H9 (cell line): ENCODE data around the gene RUNDC3A. TPM values are rescaled to one million over a fixed set of nuclear protein-coding genes. Genes with fewer than 3 reads are reported as not detected.

Experiments
- DNase-seq: peaks from one replicate; pipeline ENCODE4 v3.0.0-alpha.2; 2017
- H2AFZ ChIP-seq: one replicate; pipeline ENCODE4 v1.6.1; 2013; ENCODE audit warnings: mild to moderate bottlenecking, low read length, control low read depth, moderate library complexity
- H2AK5ac ChIP-seq: 2 replicates; pipeline ENCODE4 v1.6.1; 2013; ENCODE audit warnings: low read length, control low read depth, mixed read lengths; ENCODE audit not compliant: insufficient read length
- H2BK120ac ChIP-seq: one replicate; pipeline ENCODE4 v1.6.1; 2013; ENCODE audit warnings: low read depth, mild to moderate bottlenecking, low read length, control low read depth, inconsistent platforms; ENCODE audit not compliant: poor library complexity, severe bottlenecking
- H2BK12ac ChIP-seq: 2 replicates; pipeline ENCODE4 v1.6.1; 2013; ENCODE audit warnings: low read length, control low read depth, mixed read lengths, low read depth; ENCODE audit not compliant: insufficient read length
- H2BK15ac ChIP-seq: 2 replicates; pipeline ENCODE4 v1.6.1; 2013; ENCODE audit warnings: low read depth, low read length, control low read depth
- H2BK20ac ChIP-seq: one replicate; pipeline ENCODE4 v1.6.1; 2013; ENCODE audit warnings: low read depth, mild to moderate bottlenecking, low read length, control low read depth, inconsistent platforms; ENCODE audit not compliant: poor library complexity, severe bottlenecking
- H2BK5ac ChIP-seq: 2 replicates; pipeline ENCODE4 v1.6.1; 2013; ENCODE audit warnings: low read length, control low read depth, mixed read lengths; ENCODE audit not compliant: insufficient read length
- H3K14ac ChIP-seq: 2 replicates; pipeline ENCODE4 v1.6.1; 2013; ENCODE audit warnings: low read length, control low read depth; ENCODE audit not compliant: insufficient read depth
- H3K18ac ChIP-seq: 2 replicates; pipeline ENCODE4 v1.6.1; 2013; ENCODE audit warnings: low read depth, mild to moderate bottlenecking, mixed read lengths, low read length, control low read depth; ENCODE audit not compliant: insufficient read length
- H3K23ac ChIP-seq: 2 replicates; pipeline ENCODE4 v1.6.1; 2013; ENCODE audit warnings: low read length, control low read depth, mixed read lengths, low read depth; ENCODE audit not compliant: insufficient read length
- H3K23me2 ChIP-seq: 2 replicates; pipeline ENCODE4 v1.6.1; 2013; ENCODE audit warnings: low read depth, mild to moderate bottlenecking, mixed read lengths, low read length, control low read depth; ENCODE audit not compliant: insufficient read length, poor library complexity, severe bottlenecking
- H3K27ac ChIP-seq: 2 replicates; pipeline ENCODE4 v1.5.1; 2013; ENCODE audit warnings: low read length, control low read depth, mixed read lengths, low read depth; ENCODE audit not compliant: insufficient read length
- H3K27me3 ChIP-seq: 2 replicates; pipeline ENCODE4 v1.6.1; 2013; ENCODE audit warnings: low read length, control low read depth, inconsistent platforms; ENCODE audit not compliant: insufficient read depth
- H3K4ac ChIP-seq: 2 replicates; pipeline ENCODE4 v1.6.1; 2013; ENCODE audit warnings: low read depth, mild to moderate bottlenecking, control low read depth, inconsistent platforms, low read length, moderate library complexity
- H3K4me1 ChIP-seq: 2 replicates; pipeline ENCODE4 v1.6.1; 2013; ENCODE audit warnings: low read length, control low read depth, inconsistent platforms; ENCODE audit not compliant: insufficient read depth
- H3K4me2 ChIP-seq: 2 replicates; pipeline ENCODE4 v1.6.1; 2013; ENCODE audit warnings: low read length, control low read depth, mixed read lengths; ENCODE audit not compliant: insufficient read length, insufficient read depth
- H3K56ac ChIP-seq: 2 replicates; pipeline ENCODE4 v1.6.1; 2013; ENCODE audit warnings: low read depth, mild to moderate bottlenecking, mixed read lengths, low read length, control low read depth; ENCODE audit not compliant: insufficient read length
- H3K79me1 ChIP-seq: 2 replicates; pipeline ENCODE4 v1.6.1; 2013; ENCODE audit warnings: low read depth, mild to moderate bottlenecking, moderate library complexity, low read length, control low read depth, inconsistent platforms; ENCODE audit not compliant: insufficient read depth, poor library complexity, severe bottlenecking
- H3K79me2 ChIP-seq: 2 replicates; pipeline ENCODE4 v1.6.1; 2013; ENCODE audit warnings: low read length, control low read depth, inconsistent platforms; ENCODE audit not compliant: insufficient read depth
- H3K9ac ChIP-seq: 2 replicates; pipeline ENCODE4 v1.6.1; 2013; ENCODE audit warnings: low read length, control low read depth, mixed read lengths; ENCODE audit not compliant: insufficient read length; ENCODE audit errors: extremely low read depth
- H3K9me3 ChIP-seq: one replicate; pipeline ENCODE4 v1.6.1; 2013; ENCODE audit warnings: low read depth, low read length, inconsistent platforms; ENCODE audit not compliant: control insufficient read depth
- H3T11ph ChIP-seq: one replicate; pipeline ENCODE4 v1.6.1; 2013; ENCODE audit warnings: mild to moderate bottlenecking, low read length, control low read depth, inconsistent platforms
- H4K20me1 ChIP-seq: one replicate; pipeline ENCODE4 v1.6.1; 2013; ENCODE audit not compliant: control insufficient read depth, insufficient read length, insufficient read depth
- H4K5ac ChIP-seq: 2 replicates; pipeline ENCODE4 v1.6.1; 2013; ENCODE audit warnings: low read depth, mild to moderate bottlenecking, mixed read lengths, low read length, control low read depth; ENCODE audit not compliant: insufficient read length
- H4K8ac ChIP-seq: replicated peaks from 2 replicates; pipeline ENCODE4 v1.6.1; 2013; ENCODE audit warnings: low read length, control low read depth, mixed read lengths, low read depth; ENCODE audit not compliant: insufficient read length
- H4K91ac ChIP-seq: 2 replicates; pipeline ENCODE4 v1.6.1; 2013; ENCODE audit warnings: low read depth, mild to moderate bottlenecking, moderate library complexity, mixed read lengths, low read length, control low read depth; ENCODE audit not compliant: insufficient read length
- H3K27ac Mint-ChIP-seq, 3 experiments: 2 replicates in 2 of 3; 3 replicates in 1 of 3; pipeline ENCODE4 v1.8.0; 2020 to 2021; ENCODE audit warnings: mixed read lengths in 3 of 3, mild to moderate bottlenecking in 1 of 3, moderate library complexity in 1 of 3
- H3K27me3 Mint-ChIP-seq: 2 replicates; pipeline ENCODE4 v1.8.0; 2021; ENCODE audit warnings: low read depth, mild to moderate bottlenecking, moderate library complexity, mixed read lengths
- H3K36me3 Mint-ChIP-seq, 3 experiments: 2 replicates in 2 of 3; 3 replicates in 1 of 3; pipeline ENCODE4 v1.8.0; 2020 to 2021; ENCODE audit warnings: low read depth in 3 of 3, mixed read lengths in 3 of 3; ENCODE audit not compliant: insufficient read depth in 1 of 3
- H3K4me1 Mint-ChIP-seq, 2 experiments: 2 replicates each; pipeline ENCODE4 v1.8.0; 2020; ENCODE audit warnings: mixed read lengths in 2 of 2
- H3K4me3 Mint-ChIP-seq, 2 experiments: 2 replicates in 1 of 2; 3 replicates in 1 of 2; pipeline ENCODE4 v1.8.0; 2020 to 2021; ENCODE audit warnings: mild to moderate bottlenecking in 2 of 2, mixed read lengths in 2 of 2, moderate library complexity in 1 of 2
- H3K9me3 Mint-ChIP-seq, 2 experiments: 2 replicates in 1 of 2; 3 replicates in 1 of 2; pipeline ENCODE4 v1.8.0; 2020; ENCODE audit warnings: mild to moderate bottlenecking in 2 of 2, mixed read lengths in 2 of 2, moderate library complexity in 1 of 2
- WGBS: extraction: QIAGEN DNeasy Blood & Tissue Kit; methylation state at CpG from one replicate; pipeline ENCODE4 v1.1.7; 2013; ENCODE audit warnings: missing lambda C conversion rate, low lambda C conversion rate, mixed read lengths; ENCODE audit not compliant: insufficient read length; ENCODE audit errors: extremely low coverage; 5-methylcytosine and 5-hydroxymethylcytosine counted together
- total RNA-seq: library from RNA; stranded (reverse); gene quantifications from 2 replicates; pipeline ENCODE4 v1.2.1, GENCODE V29; 2021
- TF ChIP-seq, protein P1 (sequence below): fragments of 200-600 bp; sonication (generic); conservative IDR thresholded peaks from 3 replicates; pipeline ENCODE4 v1.8.0; 2021; ENCODE audit warnings: antibody characterized with exemption, mild to moderate bottlenecking

RUNDC3A gene
- total RNA-seq, 1 experiment from 2014 or later: 3.8 TPM

GRCh38 chr17:44293509-44294226 is 14.7 kb upstream of the RUNDC3A start:
- H4K91ac ChIP-seq: no peak overlapping the region
- no peak overlapping the region for H3K4me3 Mint-ChIP-seq
- DNase-seq: no peak
- no peak overlapping the region for H3K23ac ChIP-seq
- no peaks in the 10 kb centered on the region for H3K23me2 ChIP-seq
- H3K18ac ChIP-seq: no peak overlapping the region
- H3K9me3 Mint-ChIP-seq: no peaks in the 10 kb centered on the region
- no peak overlapping the region for H2BK5ac ChIP-seq
- no peak overlapping the region for H2BK12ac ChIP-seq
- H4K8ac ChIP-seq: no peak overlapping the region
- H3K9me3 ChIP-seq: no peaks in the 10 kb centered on the region
- peak overlapping the region; percentile 20 for H4K5ac ChIP-seq
- H2BK15ac ChIP-seq: no peak overlapping the region
- no peak overlapping the region for H2AK5ac ChIP-seq
- peaks cover 0 to 2% (median 0%) of the 10 kb centered on the region in 3 experiments; a peak in 1 of 7 replicates for H3K36me3 Mint-ChIP-seq
- no CpG with 5 or more reads among the region's 9 CpGs for WGBS
- no peak overlapping the region for H3T11ph ChIP-seq
- H3K79me1 ChIP-seq: no peaks in the 10 kb centered on the region
- H3K27ac Mint-ChIP-seq: no peak overlapping the region
- TF ChIP-seq, protein P1, sequence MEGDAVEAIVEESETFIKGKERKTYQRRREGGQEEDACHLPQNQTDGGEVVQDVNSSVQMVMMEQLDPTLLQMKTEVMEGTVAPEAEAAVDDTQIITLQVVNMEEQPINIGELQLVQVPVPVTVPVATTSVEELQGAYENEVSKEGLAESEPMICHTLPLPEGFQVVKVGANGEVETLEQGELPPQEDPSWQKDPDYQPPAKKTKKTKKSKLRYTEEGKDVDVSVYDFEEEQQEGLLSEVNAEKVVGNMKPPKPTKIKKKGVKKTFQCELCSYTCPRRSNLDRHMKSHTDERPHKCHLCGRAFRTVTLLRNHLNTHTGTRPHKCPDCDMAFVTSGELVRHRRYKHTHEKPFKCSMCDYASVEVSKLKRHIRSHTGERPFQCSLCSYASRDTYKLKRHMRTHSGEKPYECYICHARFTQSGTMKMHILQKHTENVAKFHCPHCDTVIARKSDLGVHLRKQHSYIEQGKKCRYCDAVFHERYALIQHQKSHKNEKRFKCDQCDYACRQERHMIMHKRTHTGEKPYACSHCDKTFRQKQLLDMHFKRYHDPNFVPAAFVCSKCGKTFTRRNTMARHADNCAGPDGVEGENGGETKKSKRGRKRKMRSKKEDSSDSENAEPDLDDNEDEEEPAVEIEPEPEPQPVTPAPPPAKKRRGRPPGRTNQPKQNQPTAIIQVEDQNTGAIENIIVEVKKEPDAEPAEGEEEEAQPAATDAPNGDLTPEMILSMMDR: no peak
- H3K4me1 ChIP-seq: no peaks in the 10 kb centered on the region
- no peaks in the 10 kb centered on the region for H3K27me3 ChIP-seq
- peaks cover 4% of the 10 kb centered on the region in 2 experiments; a peak in 3 of 4 replicates for H3K4me1 Mint-ChIP-seq
- no peak overlapping the region for H3K14ac ChIP-seq
- H3K27me3 Mint-ChIP-seq: no peaks in the 10 kb centered on the region; the same call in none of the 2 replicates
- no peaks in the 10 kb centered on the region for H3K79me2 ChIP-seq
- H3K4me2 ChIP-seq: no peak overlapping the region
- H3K56ac ChIP-seq: no peak overlapping the region
- no peak overlapping the region for H2BK120ac ChIP-seq
- H3K4ac ChIP-seq: no peak overlapping the region
- no peaks in the 10 kb centered on the region for H4K20me1 ChIP-seq
- H3K9ac ChIP-seq: no peak overlapping the region
- H3K27ac ChIP-seq: no peak overlapping the region
- H2BK20ac ChIP-seq: no peak overlapping the region
- H2AFZ ChIP-seq: no peak overlapping the region
